Left renal cortex interstitium (tissue), 4 donors: ENCODE measurements around the gene ADPRH. TPM values are rescaled to one million over a fixed set of nuclear protein-coding genes. Genes with fewer than 3 reads are reported as not detected.
"Not testable (repeated sequence)": the region's sequence is repeated elsewhere in the genome, so short reads cannot be mapped to it uniquely, and the experiment has no call there.

Source experiments
- DNase-seq, 4 donors: peaks; one replicate each; pipeline ENCODE4 v3.0.0-alpha.2; 2013; ENCODE audit warnings: low read depth in 4 of 4, low spot score in 2 of 4, missing footprints in 1 of 4
- polyA plus RNA-seq, 4 donors: library from polyadenylated mRNA; unstranded; fragments of 120-200 nt; gene quantifications; one replicate each; pipeline ENCODE4 v1.2.1, GENCODE V29; 2013; ENCODE audit not compliant: insufficient read length in 4 of 4

Gene ADPRH
- polyA plus RNA-seq, 4 donors: 5.9 to 7.1 (median 6.5) TPM

DNA sequence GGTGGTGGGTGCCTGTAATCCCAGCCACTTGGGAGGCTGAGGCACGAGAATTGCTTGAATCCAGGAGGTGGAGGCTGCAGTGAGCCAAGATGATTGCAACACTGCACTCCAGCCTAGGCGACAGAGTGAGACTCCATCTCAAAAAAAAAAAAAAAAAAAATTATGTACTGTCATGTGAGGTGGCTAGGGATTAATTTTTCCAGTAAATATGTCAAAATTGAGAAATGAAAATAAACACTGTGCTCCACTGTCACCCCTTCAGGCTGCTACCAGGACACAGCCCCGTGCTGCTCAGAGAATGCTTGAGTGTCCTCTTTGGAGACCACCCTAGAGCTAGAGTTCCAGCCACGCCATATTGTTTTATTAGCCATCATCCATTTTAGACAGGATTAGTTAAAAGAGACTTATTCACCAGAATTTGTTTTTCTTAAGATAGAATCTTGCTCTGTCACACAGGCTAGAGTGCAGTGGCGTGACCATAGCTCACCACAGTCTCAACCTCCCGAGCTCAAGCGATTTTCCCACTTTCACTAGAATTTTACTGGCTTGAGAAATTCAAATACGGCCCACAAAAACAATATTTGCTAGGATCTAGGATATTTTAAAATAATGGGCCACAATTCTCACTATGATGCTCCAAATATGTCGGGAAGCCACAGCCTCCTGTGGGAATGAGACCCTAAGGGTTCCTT lies 20.5 kb upstream of the ADPRH start:
- no peak for DNase-seq

DNA sequence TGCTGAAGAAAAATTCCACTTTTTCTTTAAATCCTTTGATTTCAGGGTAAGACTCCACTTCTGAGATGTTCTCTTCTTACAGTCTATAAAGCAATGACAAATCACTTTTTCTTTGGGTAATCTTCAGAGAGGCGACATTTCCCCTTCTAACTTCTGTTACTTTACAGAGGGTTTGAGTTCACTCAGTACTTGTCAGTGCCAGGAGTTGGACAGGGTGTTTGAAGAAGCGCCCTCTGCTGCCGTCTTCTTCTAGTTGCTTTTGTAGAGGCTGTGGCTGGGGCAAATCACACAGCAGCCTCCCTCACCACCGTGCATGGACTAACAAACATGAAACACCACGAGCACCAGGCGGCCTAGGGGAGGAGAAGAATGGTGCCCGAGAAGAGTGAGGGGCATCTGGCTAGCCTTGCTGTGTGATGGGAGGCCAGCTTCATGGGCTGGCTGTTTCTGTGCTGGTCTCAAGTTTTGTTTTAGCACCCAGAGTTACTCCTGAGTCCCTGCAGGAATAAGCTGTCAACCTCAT lies 19.8 kb upstream of the ADPRH start, which contains the start of gene CD80:
Gene CD80 (minus strand): TSS at position 174 of the 523 bp plus-strand sequence. CDS start 1,886 bp downstream, outside the sequence.
- no peak for DNase-seq

DNA sequence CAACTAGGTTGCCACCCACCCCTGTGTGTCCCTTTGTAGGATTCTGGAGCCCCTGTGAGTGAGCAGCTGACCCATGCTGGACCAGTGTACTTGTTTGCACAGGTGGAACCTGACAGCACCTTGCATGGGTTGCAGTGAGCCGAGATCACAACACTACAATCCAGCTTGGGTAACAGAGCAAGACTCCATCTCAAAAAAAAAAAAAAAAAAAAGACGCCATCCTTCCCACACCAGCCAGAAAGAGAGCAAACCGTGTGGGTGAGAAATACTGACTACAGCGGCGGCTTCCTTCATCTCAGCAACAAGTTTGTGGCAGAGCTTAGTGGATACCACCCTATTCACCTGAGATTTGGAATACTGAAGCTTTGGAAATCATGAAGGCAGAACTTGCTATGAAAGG lies 19.1 kb upstream of the ADPRH start:
- DNase-seq: no peak

DNA sequence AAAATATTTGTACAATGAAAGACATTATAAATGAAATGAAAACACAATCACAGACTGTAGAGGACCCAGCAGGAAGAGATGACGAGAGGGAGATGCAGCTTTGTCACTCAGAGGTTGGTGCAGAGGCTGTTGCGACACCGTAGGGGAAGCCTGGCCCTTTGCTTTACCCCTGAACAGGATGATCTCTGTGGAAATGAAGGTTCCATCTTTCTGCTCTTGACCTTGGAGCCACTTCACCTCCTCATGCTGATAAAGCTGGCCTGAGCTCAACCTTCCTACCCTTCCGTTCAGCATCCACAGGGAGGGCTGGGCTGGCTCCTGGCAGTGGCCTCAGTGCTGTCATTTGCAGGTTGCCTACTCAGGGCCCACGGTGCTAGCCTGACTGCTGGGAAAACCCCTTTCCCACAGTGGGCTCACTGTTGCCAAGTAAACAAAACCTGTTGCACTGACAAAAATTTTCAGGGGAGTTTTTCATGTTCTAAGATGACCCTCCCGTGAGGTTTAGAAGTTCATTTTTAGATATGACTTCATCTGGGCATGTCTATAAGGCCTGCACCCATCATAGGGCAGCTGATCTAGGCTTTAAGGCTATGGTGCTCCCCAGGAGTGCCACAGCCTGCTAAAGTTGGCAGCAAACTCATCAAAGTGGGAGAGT lies 16.9 kb upstream of the ADPRH start:
- no peak for DNase-seq

DNA sequence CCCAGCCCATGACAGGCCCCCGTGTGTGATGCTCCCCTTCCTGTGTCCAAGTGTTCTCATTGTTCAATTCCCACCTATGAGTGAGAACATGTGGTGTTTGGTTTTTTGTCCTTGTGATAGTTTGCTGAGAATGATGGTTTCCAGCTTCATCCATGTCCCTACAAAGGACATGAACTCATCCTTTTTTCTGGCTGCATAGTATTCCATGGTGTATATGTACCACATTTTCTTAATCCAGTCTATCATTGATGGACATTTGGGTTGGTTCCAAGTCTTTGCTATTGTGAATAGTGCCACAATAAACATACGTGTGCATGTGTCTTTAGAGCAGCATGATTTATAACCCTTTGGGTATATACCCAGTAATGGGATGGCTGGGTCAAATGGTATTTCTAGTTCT lies 16.0 kb upstream of the ADPRH start:
- DNase-seq: not testable (repeated sequence)

DNA sequence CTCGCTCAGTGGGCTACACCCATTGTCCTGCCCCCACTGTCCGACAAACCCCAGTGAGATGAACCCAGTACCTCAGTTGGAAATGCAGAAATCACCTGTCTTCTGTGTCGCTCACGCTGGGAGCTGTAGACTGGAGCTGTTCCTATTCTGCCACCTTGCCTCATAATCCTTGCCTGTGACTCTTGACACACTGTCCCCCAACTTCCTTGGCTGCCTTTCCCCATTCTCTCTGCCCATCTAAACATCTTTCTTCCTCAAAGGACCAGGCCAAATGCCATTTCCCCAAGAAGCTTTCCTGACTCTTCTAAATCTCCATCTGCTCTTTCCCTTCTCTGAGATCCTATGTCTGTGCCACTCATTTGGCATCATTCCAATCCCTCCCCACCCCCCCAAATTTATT lies 10.1 kb upstream of the ADPRH start:
- no peak for DNase-seq

DNA sequence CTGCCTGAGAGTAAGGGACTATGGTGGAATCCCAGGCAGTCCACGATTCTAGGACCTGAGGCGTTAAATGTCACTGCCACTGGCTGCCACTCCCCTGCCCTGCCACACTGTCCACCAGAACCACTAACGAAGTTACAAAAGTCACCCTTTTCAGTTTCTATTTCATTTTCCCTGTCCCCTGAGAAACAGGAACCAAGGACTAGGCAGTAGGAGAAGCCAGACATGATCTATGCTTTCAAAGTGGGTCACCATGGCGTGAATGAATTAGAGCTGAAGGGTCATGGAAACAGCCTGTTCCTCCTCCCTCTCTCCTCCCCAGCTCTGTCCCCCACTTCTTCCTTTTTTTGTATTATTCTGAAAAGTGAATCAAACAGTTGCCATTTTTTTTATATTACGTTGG lies 9.1 kb upstream of the ADPRH start:
- DNase-seq: no peak

DNA sequence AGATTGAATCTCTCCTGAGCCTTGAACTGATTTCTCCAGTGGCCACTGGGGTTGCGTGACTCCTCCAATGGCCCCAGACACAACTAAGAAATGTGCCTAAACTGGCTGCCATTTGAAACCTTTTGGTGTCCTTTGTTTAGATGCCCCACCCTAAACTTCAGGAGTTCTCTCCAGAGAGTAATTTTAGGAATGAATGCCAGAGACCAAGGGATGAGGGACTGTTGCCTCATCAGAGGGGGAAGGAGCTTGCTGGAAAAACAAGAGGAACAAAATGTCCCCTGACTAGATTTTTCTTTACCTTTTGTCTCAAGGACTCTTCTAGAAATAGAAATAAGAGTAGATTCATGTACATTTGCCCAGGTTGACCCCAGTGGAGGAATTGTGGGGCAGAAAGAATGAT lies 8.1 kb upstream of the ADPRH start:
- DNase-seq: no peak

DNA sequence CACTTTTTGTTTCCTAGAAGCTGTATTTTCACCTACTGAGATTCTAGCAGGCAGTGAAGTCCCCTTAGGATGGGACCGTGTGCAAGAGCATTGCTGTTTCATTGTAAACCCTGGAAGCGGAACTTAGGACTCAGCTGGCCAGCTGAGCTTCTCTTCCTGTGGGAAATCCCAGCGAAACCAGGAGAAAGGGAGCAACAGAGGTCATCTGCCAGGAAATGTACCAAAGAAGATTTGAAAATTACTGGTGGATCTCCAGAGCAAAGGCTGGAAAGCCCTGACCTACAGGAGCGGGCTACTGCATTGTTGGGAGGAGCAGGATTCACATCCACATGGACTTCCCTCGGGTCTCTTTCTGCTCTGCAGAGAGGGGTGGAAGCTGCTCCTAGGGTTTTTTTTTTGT lies 7.6 kb upstream of the ADPRH start:
- no peak for DNase-seq

DNA sequence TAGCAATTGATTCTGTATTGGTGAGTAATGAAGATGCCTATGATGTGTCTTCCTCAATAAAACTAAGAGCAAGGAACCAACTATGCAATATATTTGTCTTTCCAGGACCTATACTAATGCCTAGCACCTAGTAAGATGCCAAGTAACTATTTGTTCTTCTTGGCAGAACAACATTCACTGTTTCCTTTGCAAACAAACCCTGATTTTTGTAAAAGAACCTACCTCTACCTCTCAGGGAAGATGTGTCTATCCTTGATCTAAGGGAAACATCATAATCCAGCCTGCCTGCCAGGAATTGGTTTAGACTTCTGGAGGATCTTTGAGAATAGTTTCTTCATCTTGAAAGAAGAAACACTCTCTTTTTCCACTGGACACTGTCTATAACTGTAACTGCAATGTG lies 3.8 kb upstream of the ADPRH start:
- DNase-seq: no peak

DNA sequence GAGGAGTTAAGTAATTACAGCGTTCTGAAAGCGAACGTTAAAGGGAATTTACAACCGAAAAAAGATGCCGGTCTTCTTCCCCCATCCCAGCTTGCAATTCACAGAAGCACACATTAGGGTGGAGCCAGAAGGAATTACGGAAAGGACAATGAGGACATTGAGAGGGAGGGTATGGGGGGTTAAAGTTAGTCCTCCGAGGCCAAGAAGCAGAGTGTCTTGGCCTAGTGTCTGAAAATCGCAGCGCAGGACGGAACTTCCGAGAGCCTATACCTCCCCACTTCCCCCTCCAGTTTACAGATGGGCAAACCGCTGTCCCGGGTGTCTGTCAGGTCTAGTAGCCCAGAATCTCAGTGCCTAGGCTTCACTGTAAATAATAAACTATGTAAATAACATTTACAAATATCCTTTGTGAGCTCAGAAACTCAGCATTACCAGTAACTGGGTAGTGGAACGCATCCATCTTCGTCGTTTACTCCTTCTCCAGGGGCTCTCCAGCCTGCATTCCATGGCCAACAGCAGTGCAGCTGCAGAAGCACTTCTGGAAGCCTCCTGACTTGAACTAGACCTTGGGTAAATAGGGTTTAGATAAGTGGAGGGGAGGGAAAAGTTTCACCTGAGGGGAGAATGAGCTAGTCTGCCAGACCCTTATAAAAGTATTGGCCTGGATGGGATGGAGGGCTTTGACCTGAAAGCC lies 922 bp downstream of the ADPRH start:
- peak in 1 of 4 donors; percentile 84 for DNase-seq

DNA sequence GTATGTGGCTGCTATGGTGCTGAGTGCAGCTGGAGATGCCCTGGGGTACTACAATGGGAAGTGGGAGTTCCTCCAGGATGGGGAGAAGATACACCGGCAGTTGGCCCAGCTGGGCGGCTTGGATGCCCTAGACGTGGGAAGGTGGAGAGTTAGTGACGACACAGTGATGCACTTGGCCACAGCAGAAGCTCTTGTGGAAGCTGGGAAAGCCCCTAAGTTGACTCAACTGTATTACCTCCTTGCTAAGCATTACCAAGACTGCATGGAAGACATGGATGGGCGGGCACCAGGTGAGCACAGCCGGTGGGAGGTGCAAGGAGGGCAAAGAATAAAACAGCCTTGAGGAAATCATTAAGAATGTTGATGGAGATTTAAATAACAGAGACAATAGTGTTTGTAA lies 2.9 kb downstream of the ADPRH start:
- no peak for DNase-seq

DNA sequence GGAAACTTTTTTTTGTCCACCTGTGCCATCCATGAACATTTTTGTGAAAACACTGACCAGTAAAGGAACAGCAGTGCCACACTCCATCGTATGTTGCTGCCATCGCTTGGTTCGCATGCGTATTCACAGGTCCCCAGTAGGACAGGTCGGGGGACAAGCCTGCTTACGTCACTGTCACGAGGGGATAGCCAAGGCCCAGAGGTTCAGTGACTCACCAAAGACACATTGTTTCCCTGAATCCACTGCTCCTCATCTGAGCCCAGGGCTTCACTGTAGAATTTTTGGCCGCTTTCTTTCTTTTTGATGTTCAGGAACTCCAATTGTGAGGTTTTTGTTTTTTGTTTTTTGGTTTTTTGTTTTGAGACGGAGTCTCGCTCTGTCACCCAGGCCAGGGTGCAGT lies 5.9 kb downstream of the ADPRH start:
- DNase-seq: no peak

DNA sequence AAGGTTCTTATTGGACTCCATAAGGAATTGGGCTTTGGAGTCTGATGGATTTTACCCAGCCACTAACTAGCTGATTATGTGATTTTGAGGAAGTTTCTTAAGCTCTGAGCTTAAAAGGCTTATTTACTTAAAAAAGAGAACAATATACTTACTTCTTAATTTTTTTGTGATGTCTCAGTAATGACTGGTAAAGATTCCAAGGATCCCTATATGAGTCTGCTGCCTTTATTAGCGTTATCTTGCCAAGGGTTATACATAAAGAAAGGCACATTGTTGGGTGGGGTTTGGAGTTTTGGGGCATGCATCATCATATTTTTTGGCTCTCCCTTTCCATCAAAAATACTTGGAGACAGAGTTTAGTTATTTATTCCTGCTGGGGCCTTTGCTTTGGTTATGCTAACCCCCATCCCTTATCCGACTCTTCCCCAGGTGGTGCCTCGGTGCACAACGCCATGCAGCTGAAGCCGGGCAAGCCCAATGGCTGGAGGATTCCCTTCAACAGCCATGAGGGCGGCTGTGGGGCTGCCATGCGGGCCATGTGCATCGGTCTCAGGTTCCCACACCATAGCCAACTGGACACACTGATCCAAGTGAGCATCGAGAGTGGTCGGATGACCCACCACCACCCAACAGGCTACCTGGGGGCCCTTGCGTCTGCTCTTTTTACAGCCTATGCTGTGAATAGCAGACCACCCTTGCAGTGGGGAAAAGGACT lies 6.7 kb downstream of the ADPRH start:
- DNase-seq: no peak

DNA sequence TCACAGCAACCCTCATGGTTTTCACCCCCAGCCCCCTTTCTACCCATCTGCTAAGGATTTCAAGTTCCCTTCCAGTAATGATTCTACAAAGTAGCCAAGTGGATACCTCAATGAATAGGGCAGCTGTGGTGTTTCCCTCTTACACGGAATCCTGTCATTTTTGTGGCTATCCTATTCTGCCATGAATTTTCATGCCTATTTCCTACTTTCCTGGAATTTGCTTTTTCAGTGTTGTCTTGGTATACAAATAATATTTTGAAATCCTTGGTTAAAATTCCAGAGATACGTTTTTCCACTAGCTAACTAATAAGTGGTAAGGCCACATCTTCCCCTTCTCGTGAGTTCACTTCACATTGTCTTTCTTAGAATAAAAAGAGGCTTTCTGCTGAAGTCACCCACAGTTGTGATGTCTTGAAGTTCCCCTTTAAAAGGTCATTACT lies 7.5 kb downstream of the ADPRH start:
- no peak for DNase-seq

DNA sequence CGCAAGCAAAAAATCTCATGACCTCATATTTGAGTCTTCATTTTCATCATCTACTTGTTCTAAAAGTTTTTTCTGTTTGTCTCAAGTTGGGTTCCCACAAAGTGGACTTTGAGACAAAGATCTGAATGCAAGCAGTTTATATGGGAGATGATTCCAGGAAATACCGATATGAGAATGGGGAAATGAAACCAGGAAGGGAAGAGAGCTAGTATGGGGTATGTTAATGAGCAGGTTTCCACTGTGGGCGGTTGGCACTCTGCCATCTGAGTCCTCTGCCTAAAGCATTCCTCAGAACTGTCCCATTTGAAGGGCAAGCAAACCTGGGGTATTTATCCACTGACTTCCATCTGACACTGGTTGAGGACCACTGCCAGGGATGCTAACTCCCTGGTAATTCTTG lies 8.8 kb downstream of the ADPRH start:
- DNase-seq: no peak

DNA sequence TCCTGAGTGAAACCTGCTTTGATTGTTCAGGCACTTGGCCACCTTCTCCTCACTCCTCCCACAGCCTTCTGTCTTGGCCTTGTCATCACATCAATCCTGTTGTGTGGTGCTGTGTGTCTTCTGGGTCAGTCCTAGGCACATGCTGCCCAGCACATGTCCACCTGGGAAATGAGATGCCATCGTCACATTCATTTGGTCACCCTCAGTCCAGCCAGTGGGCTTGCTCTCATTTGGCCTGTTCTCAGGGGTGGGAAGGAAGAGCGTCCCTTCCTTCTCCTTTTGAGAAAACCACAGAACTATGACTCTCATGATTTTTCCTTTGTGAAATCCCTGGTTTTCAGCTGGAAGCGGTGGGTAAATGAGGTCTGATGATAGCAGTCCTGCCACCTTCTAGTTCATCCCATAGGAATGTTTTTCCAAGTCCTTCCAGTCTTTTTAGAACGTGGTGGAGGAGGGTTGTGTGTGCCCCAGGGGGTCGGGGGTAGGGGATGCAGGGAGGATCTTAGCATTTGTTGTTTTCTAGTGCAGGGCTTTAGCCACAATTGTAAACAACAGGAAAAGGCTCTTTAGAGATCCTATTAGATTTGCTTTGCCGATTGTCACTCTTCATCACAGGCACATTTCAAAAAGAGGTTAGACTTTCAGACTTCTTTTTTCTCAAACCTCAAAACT lies 9.9 kb downstream of the ADPRH start:
- no peak for DNase-seq

DNA sequence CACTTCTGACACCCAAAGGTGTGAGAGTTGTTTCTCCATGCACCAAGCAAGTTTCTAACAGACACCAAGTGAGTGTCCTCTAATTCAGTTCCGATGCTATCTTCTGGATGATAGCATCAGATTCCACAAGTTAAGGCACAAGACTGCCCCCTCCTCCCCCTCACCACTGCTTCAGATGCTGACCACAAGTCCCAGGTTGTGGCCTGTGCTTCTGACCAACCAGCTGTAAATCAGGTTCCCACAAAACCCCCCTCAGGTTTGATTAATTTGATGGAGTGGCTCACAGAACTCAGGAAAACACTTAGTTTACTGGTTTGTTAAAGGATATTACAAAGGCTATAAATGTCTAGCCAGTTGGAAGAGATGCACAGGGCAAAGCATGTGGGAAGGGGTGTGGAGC lies 11.4 kb downstream of the ADPRH start:
- DNase-seq: no peak

DNA sequence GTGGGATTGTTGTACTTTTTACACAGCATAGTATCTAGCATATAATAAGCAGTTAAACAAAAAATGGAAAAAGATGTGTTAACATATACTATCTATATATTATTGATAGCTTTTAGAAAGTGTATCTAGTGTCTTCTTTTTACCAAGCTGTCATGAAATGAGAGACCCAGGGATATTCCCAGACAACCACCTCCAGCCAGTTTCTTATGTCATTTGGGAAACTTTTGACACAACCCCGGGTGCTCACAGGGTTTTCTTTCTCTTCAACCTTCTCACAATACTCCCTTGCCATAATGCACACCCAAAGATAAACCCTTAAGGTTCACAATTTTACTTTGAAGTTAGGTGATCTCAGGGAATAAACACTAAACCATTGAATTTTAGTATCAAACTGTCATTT lies 13.6 kb downstream of the ADPRH start:
- no peak for DNase-seq

DNA sequence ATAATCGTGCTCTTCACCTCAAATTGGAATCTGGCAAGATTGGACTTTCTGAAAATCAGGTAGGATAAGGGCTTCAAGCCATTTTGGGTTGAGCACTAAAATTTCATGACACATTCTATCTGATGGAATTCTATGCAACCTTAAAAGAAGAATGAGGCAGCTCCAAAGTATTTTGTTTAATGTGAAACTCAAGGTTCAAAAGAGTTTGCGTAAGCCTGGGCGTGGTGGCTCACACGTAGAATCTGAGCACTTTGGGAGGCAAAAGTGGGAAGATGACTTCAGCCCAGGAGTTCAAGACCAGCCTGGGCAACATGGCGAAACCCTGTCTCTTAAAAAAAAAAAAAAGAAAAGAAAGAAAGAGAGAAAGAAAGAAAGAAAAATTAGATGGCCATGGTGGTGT lies 14.8 kb downstream of the ADPRH start:
- DNase-seq: no peak
